K562 (cell line): ENCODE measurements around the gene RNASEH1. TPM values are rescaled to one million over a fixed set of nuclear protein-coding genes. Genes with fewer than 3 reads are reported as not detected.

ENCODE experiments used
- CCNT2 ChIP-seq: IDR thresholded peaks from 2 replicates; pipeline ENCODE4 v1.6.1; 2011; ENCODE audit warnings: borderline replicate concordance, low read depth, mild to moderate bottlenecking, moderate library complexity, mixed read lengths, low read length; ENCODE audit not compliant: insufficient read length; ENCODE audit errors: extremely low read depth
- DPF2 ChIP-seq: fragments of 450-650 bp; IDR thresholded peaks from 2 replicates; pipeline ENCODE4 v1.6.1; 2016
- IRF2 ChIP-seq: sonication (generic); formaldehyde crosslinking; IDR thresholded peaks from 2 replicates; pipeline ENCODE4 v1.8.1; 2022; ENCODE audit warnings: mild to moderate bottlenecking, missing genetic modification reagents
- KLF13 ChIP-seq: fragments of 450-650 bp; IDR thresholded peaks from 2 replicates; pipeline ENCODE4 v1.6.1; 2016; ENCODE audit warnings: missing genetic modification characterization, low read depth, mild to moderate bottlenecking, missing compliant biosample characterization, moderate library complexity, borderline replicate concordance
- NFE2L1 ChIP-seq: fragments of 450-650 bp; IDR thresholded peaks from 2 replicates; pipeline ENCODE4 v1.6.1; 2016; ENCODE audit warnings: missing genetic modification characterization, low read depth, mild to moderate bottlenecking, missing compliant biosample characterization, moderate library complexity, borderline replicate concordance
- POLR2G ChIP-seq: fragments of 200-400 bp; formaldehyde crosslinking; IDR thresholded peaks from 2 replicates; pipeline ENCODE4 v1.6.1; 2017; ENCODE audit warnings: low read depth, mild to moderate bottlenecking, antibody characterized with exemption, low read length, moderate library complexity
- ZNF143 ChIP-seq: sonication (generic); formaldehyde crosslinking; IDR thresholded peaks from 2 replicates; pipeline ENCODE4 v1.9.0; 2022; ENCODE audit warnings: mild to moderate bottlenecking, missing genetic modification reagents
- ZNF217 ChIP-seq: sonication (generic); formaldehyde crosslinking; IDR thresholded peaks from 2 replicates; pipeline ENCODE4 v1.8.0; 2022; ENCODE audit warnings: mild to moderate bottlenecking, missing genetic modification reagents
- polyA plus RNA-seq, 8 experiments: library from polyadenylated mRNA; depleted of rRNA in 4 of 8; stranded (reverse) in 5 of 8; unstranded in 3 of 8; fragments of >200 nt; fragmentation: Nextera tagmentation in 2 of 8; fragmentation: Illumina TruSeq in 1 of 8; extraction: Ambion mirVana in 2 of 8; extraction: Trizol in 1 of 8; gene quantifications; 2 replicates each; pipeline versions ENCODE4 v1.2.1 to v1.2.3, GENCODE V29; 2011 to 2014; ENCODE audit warnings: inconsistent platforms in 1 of 8, missing spikeins in 1 of 8
- total RNA-seq, 7 experiments: library from RNA; depleted of rRNA in 6 of 7; stranded (reverse); fragments of >200 nt in 6 of 7; fragmentation: Illumina TruSeq in 2 of 7; extraction: Trizol in 2 of 7; gene quantifications; 2 replicates each; pipeline versions ENCODE4 v1.2.1 to v1.2.3, GENCODE V29; 2011 to 2021; ENCODE audit warnings: low replicate concordance in 1 of 7
- TF ChIP-seq, protein P1 (sequence below): fragments of 250-450 bp; sonication (Bioruptor Pico); IDR thresholded peaks from 2 replicates; pipeline ENCODE4 v1.8.0; 2022; ENCODE audit warnings: inconsistent platforms, mild to moderate bottlenecking, moderate library complexity, borderline replicate concordance
- TF ChIP-seq, protein P2 (sequence below): sonication (generic); IDR thresholded peaks from 2 replicates; pipeline ENCODE4 v1.6.1; 2016
- TF ChIP-seq, protein P3 (sequence below): fragments of 250-450 bp; sonication (Bioruptor Pico); IDR thresholded peaks from 2 replicates; pipeline ENCODE4 v1.6.1; 2021; ENCODE audit warnings: mild to moderate bottlenecking
- TF ChIP-seq, protein P4 (sequence below): fragments of 450-650 bp; IDR thresholded peaks from 2 replicates; pipeline ENCODE4 v1.6.1; 2016; ENCODE audit warnings: mild to moderate bottlenecking, moderate library complexity

The RNASEH1 gene
- total and polyA plus RNA-seq, 9 of the 15 experiments (the other 6 are each of a cell fraction or from before 2014, with no cell fraction given) = 25.7 to 47.5 (median 42.8) TPM

DNA sequence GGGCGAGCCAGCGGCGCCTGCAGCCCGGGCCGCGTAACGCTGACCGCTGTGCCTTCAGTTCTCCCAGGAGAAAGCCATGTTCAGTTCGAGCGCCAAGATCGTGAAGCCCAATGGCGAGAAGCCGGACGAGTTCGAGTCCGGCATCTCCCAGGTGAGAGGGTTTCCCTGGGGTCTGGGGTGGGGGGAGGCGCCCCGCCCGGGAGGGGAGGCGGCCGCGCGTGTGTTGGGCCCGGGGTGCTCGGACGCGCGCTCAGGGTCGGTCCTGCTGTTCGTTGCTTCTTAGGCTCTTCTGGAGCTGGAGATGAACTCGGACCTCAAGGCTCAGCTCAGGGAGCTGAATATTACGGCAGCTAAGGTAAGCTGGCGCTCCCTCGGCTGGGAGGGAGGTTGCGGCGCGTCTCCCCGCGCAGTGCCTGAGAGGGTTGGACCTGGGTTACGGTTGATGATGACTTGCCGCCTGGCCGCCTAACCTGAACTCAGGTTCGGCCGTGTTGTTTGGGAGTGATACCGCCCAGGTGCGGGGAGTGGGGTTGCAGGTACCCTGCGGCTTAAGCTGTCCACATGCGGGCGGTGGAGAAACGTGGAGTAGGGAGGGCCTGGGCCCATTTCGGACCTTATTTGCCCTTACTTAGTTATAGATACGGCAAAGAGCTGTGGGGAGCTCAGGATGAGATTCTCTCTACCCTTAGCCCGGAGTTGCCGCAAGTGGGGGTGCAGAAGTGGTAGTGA lies 17.6 kb upstream of the RNASEH1 start (continued):
- TF ChIP-seq POLR2G (peak; percentile 7), IRF2 (CRISPR knock-in tag) (no peak), ZNF143 (CRISPR knock-in tag) (peak; percentile 50; the same call in 1 of the 2 replicates), DPF2 (no peak), NFE2L1 (tag) (no peak), KLF13 (tag) (no peak), ZNF217 (CRISPR knock-in tag) (no peak), CCNT2 (no peak)
- TF ChIP-seq, protein P1, sequence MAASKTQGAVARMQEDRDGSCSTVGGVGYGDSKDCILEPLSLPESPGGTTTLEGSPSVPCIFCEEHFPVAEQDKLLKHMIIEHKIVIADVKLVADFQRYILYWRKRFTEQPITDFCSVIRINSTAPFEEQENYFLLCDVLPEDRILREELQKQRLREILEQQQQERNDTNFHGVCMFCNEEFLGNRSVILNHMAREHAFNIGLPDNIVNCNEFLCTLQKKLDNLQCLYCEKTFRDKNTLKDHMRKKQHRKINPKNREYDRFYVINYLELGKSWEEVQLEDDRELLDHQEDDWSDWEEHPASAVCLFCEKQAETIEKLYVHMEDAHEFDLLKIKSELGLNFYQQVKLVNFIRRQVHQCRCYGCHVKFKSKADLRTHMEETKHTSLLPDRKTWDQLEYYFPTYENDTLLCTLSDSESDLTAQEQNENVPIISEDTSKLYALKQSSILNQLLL (CRISPR knock-in tag) = no peak
- TF ChIP-seq, protein P2, sequence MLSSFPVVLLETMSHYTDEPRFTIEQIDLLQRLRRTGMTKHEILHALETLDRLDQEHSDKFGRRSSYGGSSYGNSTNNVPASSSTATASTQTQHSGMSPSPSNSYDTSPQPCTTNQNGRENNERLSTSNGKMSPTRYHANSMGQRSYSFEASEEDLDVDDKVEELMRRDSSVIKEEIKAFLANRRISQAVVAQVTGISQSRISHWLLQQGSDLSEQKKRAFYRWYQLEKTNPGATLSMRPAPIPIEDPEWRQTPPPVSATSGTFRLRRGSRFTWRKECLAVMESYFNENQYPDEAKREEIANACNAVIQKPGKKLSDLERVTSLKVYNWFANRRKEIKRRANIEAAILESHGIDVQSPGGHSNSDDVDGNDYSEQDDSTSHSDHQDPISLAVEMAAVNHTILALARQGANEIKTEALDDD = no peak
- TF ChIP-seq, protein P3, sequence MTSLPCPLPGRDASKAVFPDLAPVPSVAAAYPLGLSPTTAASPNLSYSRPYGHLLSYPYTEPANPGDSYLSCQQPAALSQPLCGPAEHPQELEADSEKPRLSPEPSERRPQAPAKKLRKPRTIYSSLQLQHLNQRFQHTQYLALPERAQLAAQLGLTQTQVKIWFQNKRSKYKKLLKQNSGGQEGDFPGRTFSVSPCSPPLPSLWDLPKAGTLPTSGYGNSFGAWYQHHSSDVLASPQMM (CRISPR knock-in tag) = no peak
- TF ChIP-seq, protein P4, sequence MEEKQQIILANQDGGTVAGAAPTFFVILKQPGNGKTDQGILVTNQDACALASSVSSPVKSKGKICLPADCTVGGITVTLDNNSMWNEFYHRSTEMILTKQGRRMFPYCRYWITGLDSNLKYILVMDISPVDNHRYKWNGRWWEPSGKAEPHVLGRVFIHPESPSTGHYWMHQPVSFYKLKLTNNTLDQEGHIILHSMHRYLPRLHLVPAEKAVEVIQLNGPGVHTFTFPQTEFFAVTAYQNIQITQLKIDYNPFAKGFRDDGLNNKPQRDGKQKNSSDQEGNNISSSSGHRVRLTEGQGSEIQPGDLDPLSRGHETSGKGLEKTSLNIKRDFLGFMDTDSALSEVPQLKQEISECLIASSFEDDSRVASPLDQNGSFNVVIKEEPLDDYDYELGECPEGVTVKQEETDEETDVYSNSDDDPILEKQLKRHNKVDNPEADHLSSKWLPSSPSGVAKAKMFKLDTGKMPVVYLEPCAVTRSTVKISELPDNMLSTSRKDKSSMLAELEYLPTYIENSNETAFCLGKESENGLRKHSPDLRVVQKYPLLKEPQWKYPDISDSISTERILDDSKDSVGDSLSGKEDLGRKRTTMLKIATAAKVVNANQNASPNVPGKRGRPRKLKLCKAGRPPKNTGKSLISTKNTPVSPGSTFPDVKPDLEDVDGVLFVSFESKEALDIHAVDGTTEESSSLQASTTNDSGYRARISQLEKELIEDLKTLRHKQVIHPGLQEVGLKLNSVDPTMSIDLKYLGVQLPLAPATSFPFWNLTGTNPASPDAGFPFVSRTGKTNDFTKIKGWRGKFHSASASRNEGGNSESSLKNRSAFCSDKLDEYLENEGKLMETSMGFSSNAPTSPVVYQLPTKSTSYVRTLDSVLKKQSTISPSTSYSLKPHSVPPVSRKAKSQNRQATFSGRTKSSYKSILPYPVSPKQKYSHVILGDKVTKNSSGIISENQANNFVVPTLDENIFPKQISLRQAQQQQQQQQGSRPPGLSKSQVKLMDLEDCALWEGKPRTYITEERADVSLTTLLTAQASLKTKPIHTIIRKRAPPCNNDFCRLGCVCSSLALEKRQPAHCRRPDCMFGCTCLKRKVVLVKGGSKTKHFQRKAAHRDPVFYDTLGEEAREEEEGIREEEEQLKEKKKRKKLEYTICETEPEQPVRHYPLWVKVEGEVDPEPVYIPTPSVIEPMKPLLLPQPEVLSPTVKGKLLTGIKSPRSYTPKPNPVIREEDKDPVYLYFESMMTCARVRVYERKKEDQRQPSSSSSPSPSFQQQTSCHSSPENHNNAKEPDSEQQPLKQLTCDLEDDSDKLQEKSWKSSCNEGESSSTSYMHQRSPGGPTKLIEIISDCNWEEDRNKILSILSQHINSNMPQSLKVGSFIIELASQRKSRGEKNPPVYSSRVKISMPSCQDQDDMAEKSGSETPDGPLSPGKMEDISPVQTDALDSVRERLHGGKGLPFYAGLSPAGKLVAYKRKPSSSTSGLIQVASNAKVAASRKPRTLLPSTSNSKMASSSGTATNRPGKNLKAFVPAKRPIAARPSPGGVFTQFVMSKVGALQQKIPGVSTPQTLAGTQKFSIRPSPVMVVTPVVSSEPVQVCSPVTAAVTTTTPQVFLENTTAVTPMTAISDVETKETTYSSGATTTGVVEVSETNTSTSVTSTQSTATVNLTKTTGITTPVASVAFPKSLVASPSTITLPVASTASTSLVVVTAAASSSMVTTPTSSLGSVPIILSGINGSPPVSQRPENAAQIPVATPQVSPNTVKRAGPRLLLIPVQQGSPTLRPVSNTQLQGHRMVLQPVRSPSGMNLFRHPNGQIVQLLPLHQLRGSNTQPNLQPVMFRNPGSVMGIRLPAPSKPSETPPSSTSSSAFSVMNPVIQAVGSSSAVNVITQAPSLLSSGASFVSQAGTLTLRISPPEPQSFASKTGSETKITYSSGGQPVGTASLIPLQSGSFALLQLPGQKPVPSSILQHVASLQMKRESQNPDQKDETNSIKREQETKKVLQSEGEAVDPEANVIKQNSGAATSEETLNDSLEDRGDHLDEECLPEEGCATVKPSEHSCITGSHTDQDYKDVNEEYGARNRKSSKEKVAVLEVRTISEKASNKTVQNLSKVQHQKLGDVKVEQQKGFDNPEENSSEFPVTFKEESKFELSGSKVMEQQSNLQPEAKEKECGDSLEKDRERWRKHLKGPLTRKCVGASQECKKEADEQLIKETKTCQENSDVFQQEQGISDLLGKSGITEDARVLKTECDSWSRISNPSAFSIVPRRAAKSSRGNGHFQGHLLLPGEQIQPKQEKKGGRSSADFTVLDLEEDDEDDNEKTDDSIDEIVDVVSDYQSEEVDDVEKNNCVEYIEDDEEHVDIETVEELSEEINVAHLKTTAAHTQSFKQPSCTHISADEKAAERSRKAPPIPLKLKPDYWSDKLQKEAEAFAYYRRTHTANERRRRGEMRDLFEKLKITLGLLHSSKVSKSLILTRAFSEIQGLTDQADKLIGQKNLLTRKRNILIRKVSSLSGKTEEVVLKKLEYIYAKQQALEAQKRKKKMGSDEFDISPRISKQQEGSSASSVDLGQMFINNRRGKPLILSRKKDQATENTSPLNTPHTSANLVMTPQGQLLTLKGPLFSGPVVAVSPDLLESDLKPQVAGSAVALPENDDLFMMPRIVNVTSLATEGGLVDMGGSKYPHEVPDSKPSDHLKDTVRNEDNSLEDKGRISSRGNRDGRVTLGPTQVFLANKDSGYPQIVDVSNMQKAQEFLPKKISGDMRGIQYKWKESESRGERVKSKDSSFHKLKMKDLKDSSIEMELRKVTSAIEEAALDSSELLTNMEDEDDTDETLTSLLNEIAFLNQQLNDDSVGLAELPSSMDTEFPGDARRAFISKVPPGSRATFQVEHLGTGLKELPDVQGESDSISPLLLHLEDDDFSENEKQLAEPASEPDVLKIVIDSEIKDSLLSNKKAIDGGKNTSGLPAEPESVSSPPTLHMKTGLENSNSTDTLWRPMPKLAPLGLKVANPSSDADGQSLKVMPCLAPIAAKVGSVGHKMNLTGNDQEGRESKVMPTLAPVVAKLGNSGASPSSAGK = no peak
